ENCODE results near the gene BCL6B. TPM values are rescaled to one million over a fixed set of nuclear protein-coding genes. Genes with fewer than 3 reads are reported as not detected.

BCL6B gene
- total RNA-seq, 1 experiment from 2014 or later, result 0.57 TPM

DNA sequence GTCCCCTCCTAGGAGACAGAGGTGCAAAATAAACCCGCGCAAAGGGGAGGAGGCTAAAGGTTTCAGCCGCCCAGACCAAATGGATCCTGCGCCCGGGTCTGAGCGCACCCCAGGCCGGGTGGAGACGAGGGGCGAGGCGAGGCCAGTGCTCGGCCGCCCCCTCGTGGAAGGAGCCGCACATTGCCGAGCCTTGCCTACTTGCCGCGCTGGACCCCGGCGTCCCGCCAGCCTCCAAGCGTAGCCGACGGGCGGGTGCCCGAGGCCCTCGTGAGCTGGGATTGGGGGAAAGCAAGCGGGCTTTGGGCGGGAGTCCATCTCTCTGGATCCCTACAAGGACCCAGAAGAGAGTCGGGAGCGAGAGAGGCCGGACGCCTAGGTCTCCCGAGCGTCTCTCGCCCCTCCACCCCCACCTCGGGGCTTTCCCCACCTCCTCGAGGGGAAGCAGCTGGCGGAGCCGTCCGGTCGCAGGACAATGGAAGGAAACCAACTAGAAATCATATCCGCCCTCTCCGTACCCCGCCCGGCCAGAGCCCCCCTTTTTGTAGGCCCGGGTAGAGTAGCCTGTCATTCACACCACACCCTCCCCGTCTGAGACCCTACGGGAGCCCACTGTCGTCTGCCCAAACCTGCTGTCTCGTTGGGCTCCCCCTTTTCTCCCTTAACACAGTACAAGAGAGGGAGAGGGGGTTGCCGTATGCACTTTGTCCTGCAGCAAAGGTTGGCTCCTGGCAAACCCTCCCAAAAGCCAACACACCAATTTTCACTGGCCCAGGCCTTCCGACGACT, 664 bp upstream of the BCL6B start:
- H3K9ac ChIP-seq (ENCODE audit: low read length), result peak overlapping the region; percentile 43
- H3K4me3 ChIP-seq (replicated peaks in 1 of 2; ENCODE audit: low read depth in 1 of 2, low read length in 2 of 2), result peak overlapping the region; percentile 11 to 38; a peak in 3 of 4 replicates
- ATAC-seq (peak; percentile 79), DNase-seq (ENCODE audit: low read depth, low spot score) (no peak)
- H3K9me2 ChIP-seq (ENCODE audit: insufficient read depth), result no peaks in the 10 kb centered on the region
- ChIA-PET POLR2A (interaction anchor here (1.8 kb wide), 1 partner anchor 14 kb away, joined by 7 read pairs; the partner anchor contains the start of gene SLC16A13), CTCF (interaction anchor here (0.6 to 2.3 kb wide), 10 partner anchors 14 to 359 kb away, joined by 3 to 15 read pairs (median 4); partner anchors contain the start of gene SLC16A13), RAD21 (ENCODE audit: low non-redundant PET in 1 of 2, low total read pairs in 2 of 2, uncharacterized antibody in 2 of 2, unreplicated experiment in 2 of 2) (interaction anchor here (0.6 to 1.6 kb wide), 3 partner anchors 114 to 282 kb away, joined by 3 to 4 read pairs (median 3); no protein-coding TSS in a partner anchor)
- no peaks in the 10 kb centered on the region for H3K9me3 ChIP-seq (ENCODE audit: control insufficient read depth in 1 of 2, insufficient read depth in 1 of 2, low read depth in 1 of 2, low read length in 2 of 2)
- no peaks in the 10 kb centered on the region for H3K36me3 ChIP-seq (ENCODE audit: control insufficient read depth in 1 of 2, insufficient read depth in 2 of 2, low read length in 2 of 2)
- H4K20me1 ChIP-seq (ENCODE audit: insufficient read depth), result no peaks in the 10 kb centered on the region
- H3K27me3 ChIP-seq (ENCODE audit: insufficient read depth, low read length), result no peaks in the 10 kb centered on the region
- intact Hi-C loops (cut with micrococcal nuclease), result no loop called here
- no TSS peak for BruUV-seq (replicated peaks)
- TF ChIP-seq SP1 (IDR thresholded peaks at IDR 0.05; ENCODE audit: low read depth) (no peak), TCF7L2 (IDR thresholded peaks at IDR 0.05; ENCODE audit: borderline replicate concordance, extremely low read depth, insufficient read depth, insufficient read length) (no peak), RAD21 (IDR thresholded peaks at IDR 0.05; ENCODE audit: low read depth) (peak; percentile 85), ZNF274 (IDR thresholded peaks at IDR 0.05; ENCODE audit: low read depth, low read length) (no peak), EZH2phosphoT487 (IDR thresholded peaks at IDR 0.05; ENCODE audit: borderline replicate concordance) (no peak), POLR2AphosphoS5 (IDR thresholded peaks at IDR 0.05; ENCODE audit: low read depth, low read length) (no peak), CEBPB (IDR thresholded peaks at IDR 0.05; ENCODE audit: low read depth) (no peak), SIN3A (IDR thresholded peaks at IDR 0.05; ENCODE audit: low read depth) (no peak), JUND (IDR thresholded peaks at IDR 0.05) (no peak), FOSL1 (IDR thresholded peaks at IDR 0.05; ENCODE audit: low read depth) (no peak), ZFX (IDR thresholded peaks at IDR 0.05) (no peak), EZH2 (IDR thresholded peaks at IDR 0.05) (no peak), ELF1 (IDR thresholded peaks at IDR 0.05; ENCODE audit: borderline replicate concordance, low read depth) (no peak), SRF (IDR thresholded peaks at IDR 0.05; ENCODE audit: low read depth) (no peak)
- TF ChIP-seq, protein P1, sequence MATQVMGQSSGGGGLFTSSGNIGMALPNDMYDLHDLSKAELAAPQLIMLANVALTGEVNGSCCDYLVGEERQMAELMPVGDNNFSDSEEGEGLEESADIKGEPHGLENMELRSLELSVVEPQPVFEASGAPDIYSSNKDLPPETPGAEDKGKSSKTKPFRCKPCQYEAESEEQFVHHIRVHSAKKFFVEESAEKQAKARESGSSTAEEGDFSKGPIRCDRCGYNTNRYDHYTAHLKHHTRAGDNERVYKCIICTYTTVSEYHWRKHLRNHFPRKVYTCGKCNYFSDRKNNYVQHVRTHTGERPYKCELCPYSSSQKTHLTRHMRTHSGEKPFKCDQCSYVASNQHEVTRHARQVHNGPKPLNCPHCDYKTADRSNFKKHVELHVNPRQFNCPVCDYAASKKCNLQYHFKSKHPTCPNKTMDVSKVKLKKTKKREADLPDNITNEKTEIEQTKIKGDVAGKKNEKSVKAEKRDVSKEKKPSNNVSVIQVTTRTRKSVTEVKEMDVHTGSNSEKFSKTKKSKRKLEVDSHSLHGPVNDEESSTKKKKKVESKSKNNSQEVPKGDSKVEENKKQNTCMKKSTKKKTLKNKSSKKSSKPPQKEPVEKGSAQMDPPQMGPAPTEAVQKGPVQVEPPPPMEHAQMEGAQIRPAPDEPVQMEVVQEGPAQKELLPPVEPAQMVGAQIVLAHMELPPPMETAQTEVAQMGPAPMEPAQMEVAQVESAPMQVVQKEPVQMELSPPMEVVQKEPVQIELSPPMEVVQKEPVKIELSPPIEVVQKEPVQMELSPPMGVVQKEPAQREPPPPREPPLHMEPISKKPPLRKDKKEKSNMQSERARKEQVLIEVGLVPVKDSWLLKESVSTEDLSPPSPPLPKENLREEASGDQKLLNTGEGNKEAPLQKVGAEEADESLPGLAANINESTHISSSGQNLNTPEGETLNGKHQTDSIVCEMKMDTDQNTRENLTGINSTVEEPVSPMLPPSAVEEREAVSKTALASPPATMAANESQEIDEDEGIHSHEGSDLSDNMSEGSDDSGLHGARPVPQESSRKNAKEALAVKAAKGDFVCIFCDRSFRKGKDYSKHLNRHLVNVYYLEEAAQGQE (IDR thresholded peaks at IDR 0.05; ENCODE audit: low read depth), result no peak
- TF ChIP-seq, protein P2, sequence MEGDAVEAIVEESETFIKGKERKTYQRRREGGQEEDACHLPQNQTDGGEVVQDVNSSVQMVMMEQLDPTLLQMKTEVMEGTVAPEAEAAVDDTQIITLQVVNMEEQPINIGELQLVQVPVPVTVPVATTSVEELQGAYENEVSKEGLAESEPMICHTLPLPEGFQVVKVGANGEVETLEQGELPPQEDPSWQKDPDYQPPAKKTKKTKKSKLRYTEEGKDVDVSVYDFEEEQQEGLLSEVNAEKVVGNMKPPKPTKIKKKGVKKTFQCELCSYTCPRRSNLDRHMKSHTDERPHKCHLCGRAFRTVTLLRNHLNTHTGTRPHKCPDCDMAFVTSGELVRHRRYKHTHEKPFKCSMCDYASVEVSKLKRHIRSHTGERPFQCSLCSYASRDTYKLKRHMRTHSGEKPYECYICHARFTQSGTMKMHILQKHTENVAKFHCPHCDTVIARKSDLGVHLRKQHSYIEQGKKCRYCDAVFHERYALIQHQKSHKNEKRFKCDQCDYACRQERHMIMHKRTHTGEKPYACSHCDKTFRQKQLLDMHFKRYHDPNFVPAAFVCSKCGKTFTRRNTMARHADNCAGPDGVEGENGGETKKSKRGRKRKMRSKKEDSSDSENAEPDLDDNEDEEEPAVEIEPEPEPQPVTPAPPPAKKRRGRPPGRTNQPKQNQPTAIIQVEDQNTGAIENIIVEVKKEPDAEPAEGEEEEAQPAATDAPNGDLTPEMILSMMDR (IDR thresholded peaks at IDR 0.05 in 2 of 3, conservative IDR thresholded peaks at IDR 0.05 in 1 of 3; ENCODE audit: borderline replicate concordance in 1 of 3, insufficient read depth in 1 of 3, low read depth in 2 of 3, low read length in 2 of 3), result peak; percentile 55 to 90 (median 88); a peak in 5 of 6 replicates
- TF ChIP-seq, protein P3, sequence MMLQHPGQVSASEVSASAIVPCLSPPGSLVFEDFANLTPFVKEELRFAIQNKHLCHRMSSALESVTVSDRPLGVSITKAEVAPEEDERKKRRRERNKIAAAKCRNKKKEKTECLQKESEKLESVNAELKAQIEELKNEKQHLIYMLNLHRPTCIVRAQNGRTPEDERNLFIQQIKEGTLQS (IDR thresholded peaks at IDR 0.05), result no peak
- TF ChIP-seq, protein P4, sequence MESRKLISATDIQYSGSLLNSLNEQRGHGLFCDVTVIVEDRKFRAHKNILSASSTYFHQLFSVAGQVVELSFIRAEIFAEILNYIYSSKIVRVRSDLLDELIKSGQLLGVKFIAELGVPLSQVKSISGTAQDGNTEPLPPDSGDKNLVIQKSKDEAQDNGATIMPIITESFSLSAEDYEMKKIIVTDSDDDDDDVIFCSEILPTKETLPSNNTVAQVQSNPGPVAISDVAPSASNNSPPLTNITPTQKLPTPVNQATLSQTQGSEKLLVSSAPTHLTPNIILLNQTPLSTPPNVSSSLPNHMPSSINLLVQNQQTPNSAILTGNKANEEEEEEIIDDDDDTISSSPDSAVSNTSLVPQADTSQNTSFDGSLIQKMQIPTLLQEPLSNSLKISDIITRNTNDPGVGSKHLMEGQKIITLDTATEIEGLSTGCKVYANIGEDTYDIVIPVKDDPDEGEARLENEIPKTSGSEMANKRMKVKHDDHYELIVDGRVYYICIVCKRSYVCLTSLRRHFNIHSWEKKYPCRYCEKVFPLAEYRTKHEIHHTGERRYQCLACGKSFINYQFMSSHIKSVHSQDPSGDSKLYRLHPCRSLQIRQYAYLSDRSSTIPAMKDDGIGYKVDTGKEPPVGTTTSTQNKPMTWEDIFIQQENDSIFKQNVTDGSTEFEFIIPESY (IDR thresholded peaks at IDR 0.05; ENCODE audit: extremely low read depth, insufficient replicate concordance, low read length), result no peak
- peaks cover 6 to 44% of the 10 kb centered on the region in 2 experiments; a peak in 3 of 4 replicates for H3K4me1 ChIP-seq (ENCODE audit: control insufficient read depth in 1 of 2, insufficient read depth in 2 of 2, low read length in 2 of 2)
- peak overlapping the region; percentile 73 for H3K4me2 ChIP-seq (ENCODE audit: low read length)
- no peak overlapping the region for H2AFZ ChIP-seq (ENCODE audit: low read depth, low read length, poor library complexity, severe bottlenecking)
- no peak overlapping the region for H3K27ac ChIP-seq (ENCODE audit: low read depth, low read length)
- H3K79me2 ChIP-seq (ENCODE audit: insufficient read depth, low read length), result no peaks in the 10 kb centered on the region
